Esophagus muscularis mucosa (tissue), 3 donors: ENCODE measurements around the gene ARHGEF2.

Experiments used
- CTCF ChIP-seq, 3 experiments: fragments of 200-600 bp in 2 of 3; fragments of 450-650 bp in 1 of 3; sonication (generic) in 2 of 3; IDR thresholded peaks; one replicate each; pipeline ENCODE4 v1.5.1; 2017 to 2019; ENCODE audit warnings: antibody characterized with exemption in 3 of 3, mild to moderate bottlenecking in 2 of 3, moderate library complexity in 1 of 3
- POLR2A ChIP-seq: fragments of 450-650 bp; IDR thresholded peaks from one replicate; pipeline ENCODE4 v1.6.1; 2017; ENCODE audit warnings: antibody characterized with exemption, moderate library complexity, mild to moderate bottlenecking, low read depth

GRCh38 chr1:155900161-155900560 lies 78.2 kb downstream of the ARHGEF2 start:
- TF ChIP-seq POLR2A (no peak), CTCF (IDR thresholded peaks at IDR 0.05) (no peak)
